HG02870 (cell line): Measurements from ENCODE around the gene SLC22A17.

Source experiments
- ATAC-seq: cut with Tn5 transposase; IDR thresholded peaks from one replicate; pipeline ENCODE4 v1.9.1; 2021; ENCODE audit warnings: mild to moderate bottlenecking, moderate library complexity; ENCODE audit not compliant: unreplicated experiment

SLC22A17 gene

DNA sequence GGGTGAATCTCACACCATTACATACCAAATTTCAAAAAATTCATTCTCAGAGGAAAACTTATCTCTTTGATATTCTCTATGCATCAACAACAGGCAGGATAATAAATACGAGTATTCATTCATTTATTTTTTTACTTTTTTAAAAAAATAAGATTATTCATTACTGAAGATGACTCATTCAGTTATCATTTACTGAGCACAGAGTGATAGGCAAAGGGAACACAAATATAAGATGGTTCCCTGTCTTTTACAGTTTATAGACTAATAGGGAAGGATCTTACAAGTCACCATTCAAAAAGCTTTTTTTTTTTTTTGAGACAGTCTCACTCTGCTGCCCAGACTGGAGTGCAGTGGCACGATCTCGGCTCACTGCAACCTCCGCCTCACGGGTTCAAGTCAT is 36.4 kb downstream of the SLC22A17 start:
- ATAC-seq: no peak

DNA sequence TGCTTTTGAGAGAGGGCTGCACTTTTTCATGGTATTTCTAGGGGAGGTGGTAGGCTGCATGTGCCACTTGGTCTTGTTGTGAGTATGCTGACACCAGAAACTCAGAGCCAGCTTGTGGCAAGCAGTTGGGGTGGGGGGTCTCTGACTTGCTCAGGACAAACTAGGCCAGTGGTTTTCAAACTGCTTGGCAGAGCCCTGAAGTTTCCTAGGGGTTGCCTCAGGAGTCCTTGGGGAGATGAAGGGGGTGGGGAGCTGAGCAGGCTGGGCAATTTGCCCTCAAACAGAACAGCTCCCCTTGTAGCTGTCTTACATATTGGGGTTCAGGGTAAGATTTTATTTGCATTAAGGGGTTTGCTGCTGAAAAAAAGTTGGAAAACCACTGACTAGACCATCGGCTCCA is 42.1 kb downstream of the SLC22A17 start:
- ATAC-seq: no peak

DNA sequence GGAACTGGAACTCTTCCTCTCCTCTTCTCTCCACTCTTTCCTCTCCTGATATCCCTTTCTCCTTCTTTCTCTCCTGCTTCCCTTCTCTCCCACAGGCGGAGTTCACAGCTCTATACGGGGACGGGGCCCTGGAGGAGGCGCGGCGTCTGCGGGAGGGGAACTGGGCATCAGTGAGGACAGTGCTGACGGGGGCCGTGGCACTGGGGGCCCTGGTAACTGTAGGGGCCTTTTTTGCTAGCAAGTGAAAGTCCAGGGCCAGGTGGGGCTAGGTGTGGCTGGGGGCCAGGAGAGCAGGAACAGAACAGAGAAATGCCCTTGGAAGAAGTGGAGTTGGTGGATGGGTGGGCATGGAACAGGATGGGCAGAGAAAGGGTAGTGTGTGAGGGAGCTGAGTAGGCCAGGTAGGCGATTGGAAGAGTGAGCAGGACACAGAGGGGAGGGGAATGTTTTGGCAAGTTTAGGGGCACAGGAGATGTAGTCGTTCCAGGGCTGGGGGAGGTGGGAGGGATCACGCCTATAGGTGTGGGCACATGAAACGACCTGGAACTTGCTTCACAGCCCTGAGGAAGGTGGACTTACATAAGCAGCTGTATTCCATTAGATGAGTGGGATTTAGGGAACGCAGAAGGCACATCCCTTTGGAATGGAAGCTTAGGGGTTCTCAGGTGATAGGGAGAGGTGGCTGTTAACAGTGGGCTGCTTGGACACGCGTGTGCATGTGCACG is 43.8 kb downstream of the SLC22A17 start:
- no peak for ATAC-seq

DNA sequence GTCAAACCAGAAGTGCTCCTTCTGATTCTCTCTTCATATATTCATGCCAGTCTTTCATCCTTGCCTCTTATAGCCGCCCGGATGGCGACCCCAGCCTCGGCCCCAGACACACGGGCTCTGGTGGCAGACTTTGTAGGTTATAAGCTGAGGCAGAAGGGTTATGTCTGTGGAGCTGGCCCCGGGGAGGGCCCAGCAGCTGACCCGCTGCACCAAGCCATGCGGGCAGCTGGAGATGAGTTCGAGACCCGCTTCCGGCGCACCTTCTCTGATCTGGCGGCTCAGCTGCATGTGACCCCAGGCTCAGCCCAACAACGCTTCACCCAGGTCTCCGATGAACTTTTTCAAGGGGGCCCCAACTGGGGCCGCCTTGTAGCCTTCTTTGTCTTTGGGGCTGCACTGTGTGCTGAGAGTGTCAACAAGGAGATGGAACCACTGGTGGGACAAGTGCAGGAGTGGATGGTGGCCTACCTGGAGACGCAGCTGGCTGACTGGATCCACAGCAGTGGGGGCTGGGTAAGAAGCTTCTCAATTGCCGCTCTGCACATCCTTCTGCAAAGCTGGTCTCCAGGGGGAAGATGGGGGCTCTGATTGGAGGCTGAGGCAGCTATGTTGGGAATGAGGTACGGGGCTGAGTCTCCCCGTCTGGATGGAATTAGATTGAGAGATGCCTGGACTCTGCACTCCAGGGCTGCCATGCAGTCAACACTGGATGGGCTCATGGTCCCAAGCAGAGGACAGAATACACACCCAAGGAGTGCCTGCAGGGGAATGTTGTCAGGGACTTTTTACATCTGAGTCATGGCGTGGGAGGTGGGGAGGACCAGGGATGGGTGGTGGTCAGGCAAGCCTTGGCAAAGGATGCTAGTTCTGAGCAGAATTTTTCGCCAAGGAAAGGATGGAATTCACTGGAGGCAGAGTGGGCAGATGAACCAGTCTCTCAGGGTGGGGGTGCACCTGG is 44.7 kb downstream of the SLC22A17 start:
- ATAC-seq: no peak

DNA sequence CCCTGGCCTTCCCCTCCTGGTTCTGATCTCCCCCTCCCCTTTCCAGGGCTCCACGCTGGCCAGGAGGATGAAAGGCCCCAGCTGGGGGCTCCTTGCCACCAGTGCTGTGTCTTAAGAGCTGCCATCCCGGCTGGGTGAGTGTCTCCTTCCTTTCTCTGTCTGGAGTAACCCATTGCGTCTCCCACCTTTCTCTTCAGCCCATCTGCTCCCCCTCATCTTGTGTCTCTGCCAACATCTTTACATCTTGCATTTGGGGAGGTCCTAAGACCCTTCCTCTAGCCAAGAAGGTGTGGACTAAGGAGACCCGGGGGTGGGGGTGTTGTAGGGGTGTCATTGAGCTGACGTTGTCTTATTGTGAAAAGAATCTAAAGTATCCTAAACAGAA is 45.5 kb downstream of the SLC22A17 start:
- ATAC-seq: no peak

DNA sequence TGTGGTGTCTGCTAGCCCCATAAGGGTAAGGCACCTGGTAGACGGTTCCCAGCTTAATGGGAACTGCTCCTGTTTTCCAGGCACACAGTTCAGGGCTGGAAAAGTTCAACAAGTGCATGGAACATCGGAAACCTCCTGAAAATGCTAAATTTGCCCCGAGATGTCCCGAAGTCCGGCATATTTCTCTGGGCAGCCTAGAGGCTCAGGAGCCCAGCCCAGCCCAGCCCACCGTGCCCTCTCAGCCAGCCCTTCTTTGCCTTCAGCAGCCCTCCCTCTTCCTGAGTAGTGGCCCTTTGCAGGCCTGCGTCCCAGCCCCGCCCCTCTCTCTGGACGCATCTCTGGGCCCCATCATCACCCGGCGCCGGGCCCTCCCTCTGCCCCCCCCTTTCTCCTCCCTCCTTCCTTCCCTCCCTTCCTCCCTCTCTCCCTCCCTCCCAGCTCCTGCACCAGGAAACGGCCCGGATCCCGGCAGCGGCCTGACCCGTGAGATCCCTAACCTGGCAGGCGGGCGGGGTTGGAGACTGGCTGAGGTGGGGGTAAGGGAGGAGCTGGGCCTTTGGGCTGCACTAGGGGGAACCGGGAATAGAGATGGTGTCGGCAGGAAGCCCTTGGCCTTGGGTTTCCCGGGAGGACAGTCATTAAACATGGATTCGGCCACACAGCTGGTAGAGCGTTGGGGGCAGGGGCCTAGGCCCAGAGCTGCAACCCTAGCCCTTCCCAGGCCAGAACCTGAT is 46.1 kb downstream of the SLC22A17 start, which contains the start of gene BCL2L2:
BCL2L2 (plus strand) TSS at position 422 of the 734 bp plus-strand sequence. CDS start 935 bp downstream, outside the sequence.
- no peak for ATAC-seq

DNA sequence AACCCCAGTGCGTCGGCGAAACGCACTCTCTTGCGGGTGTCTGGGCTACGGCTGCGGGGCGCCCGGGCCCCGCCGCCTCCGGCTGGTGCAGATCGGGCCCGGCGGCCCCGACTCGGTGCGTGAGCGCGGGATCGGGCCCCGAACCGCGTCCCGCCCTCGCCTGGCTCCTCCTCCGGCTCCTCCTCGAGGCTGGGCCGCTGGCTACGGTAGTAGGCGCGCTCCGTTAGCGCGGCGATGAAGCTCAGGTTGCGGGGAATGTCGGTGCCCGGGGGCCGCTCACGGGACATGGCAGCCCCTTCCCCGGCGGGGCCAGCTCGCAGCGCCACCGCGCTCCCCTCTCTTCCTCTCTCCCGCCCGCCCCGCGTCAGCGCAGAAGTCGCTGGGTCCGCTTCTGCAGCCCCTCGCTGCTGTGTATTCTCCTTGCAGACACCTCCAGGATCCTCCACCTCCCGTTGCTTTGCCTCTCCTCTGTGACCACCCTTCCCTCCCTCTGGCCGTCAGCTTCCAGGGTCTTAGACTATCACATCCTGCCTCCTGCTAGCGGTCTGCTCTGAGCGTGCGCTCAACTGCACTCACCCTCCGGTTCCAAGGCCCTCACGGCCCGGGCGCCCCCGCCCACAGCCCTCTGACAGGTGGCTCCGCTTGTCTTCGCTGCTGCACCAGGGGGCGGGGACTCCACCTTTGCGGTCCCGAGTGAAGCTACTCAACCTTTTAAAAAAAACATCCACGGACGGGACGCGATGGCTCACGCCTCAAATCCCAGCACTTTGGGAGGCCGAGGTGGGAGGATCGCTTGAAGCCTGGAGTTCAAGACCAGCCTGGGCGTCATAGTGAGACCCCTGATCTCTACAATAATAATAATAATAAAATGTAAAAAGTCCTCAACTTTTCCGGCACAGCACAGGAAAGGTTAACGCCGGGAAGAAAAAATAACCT is 50.1 kb downstream of the SLC22A17 start, which contains the start of gene PPP1R3E:
PPP1R3E (minus strand) TSS at position 570 of the 936 bp plus-strand sequence; CDS start at position 287, 283 bp downstream.
- ATAC-seq: peak; percentile 33

DNA sequence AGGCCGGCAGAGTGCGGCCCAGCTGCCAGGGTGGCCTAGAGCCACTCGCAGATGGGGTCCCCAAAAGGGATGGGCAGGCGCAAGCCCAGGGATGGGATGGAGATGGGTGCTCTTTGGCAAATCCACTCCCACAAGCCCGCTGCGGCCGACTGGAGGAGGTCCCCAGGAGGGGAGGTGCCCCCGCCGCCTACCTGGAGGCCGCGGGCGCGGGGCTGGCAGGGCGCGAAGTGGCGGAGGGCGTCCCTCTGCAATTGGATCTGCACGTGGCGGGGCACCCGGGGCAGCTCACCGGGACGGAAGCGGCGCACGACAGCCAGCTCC is 50.8 kb downstream of the SLC22A17 start:
- ATAC-seq: peak; percentile 6

DNA sequence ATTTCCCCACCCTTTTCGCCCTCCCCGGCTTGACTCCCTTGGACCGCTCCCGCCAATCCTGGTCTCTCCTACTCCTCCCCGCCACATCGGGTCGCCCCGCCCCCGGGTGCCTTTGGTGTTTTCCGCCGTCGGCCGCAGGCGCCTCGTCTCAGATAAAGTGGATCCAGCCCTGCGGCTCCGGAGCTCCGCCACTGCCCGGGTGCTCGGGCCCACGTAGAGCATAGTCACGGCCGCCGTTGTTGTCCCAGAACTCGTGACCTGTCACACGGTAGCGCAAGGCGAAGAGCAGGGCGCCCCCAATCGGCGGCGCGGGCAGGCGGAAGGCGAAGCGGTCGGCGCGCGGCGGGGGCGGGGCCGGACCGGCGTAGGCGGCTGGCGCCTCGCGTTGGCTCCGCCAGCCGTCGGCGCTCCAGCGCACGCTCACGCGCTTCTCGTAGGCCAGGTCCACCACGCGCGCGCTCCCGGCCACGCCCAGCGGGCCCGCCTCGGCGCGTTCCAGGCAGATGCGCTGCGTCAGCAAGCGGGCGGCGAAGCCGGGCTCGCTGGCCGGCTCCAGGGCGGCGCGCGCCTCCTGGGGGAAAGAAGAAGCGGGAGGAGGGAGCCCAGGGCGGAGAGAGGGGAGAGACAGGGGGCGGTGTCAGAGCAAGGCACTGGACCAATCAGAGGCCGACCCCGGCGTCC is 51.3 kb downstream of the SLC22A17 start:
- peak; percentile 80 for ATAC-seq

DNA sequence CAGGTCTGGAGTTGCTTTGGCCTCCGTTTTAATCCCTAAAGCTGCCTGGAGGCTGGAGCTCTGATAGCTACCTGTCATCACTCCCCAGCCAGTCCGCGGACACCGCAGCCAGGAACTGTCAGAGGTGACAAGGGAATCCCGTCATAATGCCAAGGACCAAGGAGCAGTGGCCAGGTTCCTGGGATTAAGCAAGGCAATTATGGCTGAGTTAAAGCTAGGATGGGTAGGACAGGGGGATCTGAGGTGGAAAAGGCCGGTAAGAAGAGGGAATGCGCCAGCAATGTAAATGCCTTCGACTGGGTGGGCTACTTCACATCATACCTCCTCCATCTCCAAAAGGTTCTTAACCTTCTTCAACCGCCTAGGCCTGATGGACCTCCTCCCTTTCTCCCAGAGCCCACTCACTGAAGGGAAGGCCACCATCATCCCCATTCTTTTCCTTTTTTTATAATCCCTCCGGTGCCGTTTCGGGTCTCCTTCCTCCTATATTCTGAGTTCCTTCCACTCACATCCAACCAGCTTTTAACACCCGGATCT is 51.9 kb downstream of the SLC22A17 start:
- no peak for ATAC-seq

DNA sequence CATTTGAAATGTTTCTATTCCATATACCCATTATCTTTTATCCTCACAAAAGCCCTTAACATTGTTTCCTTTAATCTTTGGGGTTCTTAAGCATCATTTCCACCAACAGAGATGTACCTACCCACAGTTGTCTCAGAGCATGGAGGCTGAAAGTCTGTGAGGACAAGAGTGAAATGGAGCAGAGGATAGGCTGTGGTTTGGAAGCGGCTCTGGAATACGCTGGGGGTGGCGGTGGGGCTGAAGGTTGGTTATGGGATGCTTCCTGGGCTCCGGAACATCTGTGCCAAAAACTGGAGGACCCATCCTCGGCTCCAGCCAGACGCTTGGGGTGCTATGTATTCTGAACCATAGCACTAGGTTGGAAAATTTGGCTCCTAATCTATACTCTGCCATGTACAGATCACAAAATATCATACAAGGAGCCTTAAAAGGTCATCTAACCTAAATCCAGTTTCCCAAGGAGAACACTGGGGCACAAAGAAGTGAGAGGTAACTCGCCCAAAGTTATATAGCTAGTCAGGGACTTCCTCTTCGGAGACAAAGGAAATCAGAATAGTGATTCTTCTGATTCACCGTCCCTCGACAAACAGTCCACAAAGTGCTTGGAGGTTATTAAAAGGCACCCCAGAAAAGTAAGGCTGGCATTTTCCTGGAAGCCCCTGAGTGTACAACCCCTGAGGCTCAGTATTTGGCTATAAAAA is 52.6 kb downstream of the SLC22A17 start:
- no peak for ATAC-seq

DNA sequence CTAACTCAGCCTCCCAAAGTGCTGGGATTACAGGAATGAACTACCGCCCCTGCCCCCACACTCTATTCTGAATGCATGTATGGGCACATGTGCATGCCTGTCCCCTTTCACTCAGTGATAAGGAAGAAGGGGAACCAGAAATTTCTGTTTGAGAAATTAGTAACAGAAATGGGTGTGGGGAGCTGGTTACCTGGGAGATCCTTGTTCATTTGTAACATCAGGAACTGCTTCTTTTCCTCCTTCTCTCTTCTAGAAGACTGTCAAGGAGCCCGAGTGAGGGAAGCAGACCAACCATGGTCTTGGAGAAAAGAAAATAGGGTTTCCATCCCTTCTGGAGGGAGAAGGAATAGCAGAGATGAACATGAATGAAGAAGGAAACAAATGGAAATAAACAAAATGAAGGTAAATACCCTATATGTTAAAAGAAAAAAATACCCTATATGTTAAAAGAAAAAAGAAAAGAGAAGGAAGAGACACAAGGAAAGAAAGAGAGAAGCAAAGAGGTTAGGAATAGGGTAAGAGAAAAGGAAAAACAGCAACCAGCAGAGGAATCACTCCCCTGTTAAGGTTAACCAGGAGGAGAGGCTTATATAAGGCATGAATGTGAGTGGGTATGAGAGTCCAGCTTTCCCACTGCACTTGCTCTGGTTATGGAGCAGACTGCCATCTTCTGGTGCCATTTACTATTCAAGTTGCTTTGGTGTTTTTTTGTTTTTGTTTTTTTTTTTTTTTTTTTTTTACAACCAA is 53.3 kb downstream of the SLC22A17 start:
- no peak for ATAC-seq

DNA sequence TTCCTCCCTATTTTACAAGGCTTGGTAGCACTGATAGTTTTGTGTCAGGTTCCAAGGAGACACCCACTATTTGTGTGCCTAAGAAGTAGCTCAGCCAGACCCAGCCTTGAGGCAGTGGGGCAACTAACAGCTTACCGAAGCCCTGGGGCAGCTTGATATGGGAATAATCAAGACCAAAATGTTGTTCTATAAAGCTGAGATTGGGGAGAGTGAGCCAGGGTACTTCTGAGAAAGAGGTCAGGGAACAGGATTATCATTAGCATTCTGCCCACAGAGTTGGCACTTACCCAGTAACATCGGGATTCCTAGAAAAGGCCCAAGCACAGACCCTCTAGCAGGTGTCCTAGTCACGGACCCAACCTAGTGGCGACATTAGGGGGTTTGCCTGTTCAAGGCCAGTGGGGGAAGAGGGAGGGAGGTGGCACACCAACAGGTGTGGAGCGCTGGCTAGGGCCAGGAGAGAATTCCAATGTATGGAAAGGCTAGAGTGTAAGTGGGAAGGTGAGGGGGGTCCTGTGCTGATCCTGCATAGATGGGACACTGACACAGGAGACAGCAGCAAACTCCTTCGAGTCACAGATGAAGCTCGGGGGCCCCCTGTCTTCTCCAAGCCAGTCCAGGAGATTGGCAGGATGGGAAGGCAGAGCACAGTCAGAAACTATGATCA is 54.9 kb downstream of the SLC22A17 start:
- no peak for ATAC-seq

DNA sequence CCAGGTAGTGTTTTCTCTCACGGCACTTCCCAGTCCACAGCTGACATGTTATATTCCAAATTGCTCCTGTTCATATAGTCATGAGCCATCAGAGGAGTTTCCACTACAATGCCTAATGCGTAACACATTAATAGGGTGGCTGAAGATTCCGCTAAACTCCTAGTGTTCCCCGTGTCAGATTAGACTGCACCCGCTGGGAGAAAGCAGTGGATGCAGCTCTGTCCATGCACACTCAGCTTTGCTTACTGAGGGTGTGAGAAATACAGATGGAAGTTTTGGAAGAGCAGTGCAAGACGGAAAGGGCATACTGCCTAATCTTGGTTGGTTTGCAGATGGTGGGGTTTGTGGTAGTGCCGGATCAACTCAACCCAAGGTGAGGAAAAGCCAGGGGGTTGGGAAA is 55.6 kb downstream of the SLC22A17 start:
- no peak for ATAC-seq
